Stomach (tissue), 4 donors: ENCODE results near the gene BTBD17.

Source experiments
- POLR2A ChIP-seq, 4 donors: fragments of 450-650 bp; IDR thresholded peaks; one replicate each; pipeline ENCODE4 v1.6.1; 2016; ENCODE audit warnings: antibody characterized with exemption in 4 of 4, control low read depth in 2 of 4, mild to moderate bottlenecking in 1 of 4, moderate library complexity in 1 of 4
- POLR2AphosphoS5 ChIP-seq, 3 donors: sonication (generic); formaldehyde crosslinking; IDR thresholded peaks; one replicate each; pipeline ENCODE4 v1.6.1; 2016; ENCODE audit warnings: antibody characterized with exemption in 3 of 3
- TF ChIP-seq, protein P1 (sequence below), 7 experiments: fragments of 450-650 bp in 4 of 7; fragments of 200-600 bp in 3 of 7; sonication (generic) in 3 of 7; IDR thresholded peaks; one replicate each; pipeline ENCODE4 v1.5.1; 2016 to 2019; ENCODE audit warnings: antibody characterized with exemption in 7 of 7, control low read depth in 2 of 7, mild to moderate bottlenecking in 1 of 7

DNA sequence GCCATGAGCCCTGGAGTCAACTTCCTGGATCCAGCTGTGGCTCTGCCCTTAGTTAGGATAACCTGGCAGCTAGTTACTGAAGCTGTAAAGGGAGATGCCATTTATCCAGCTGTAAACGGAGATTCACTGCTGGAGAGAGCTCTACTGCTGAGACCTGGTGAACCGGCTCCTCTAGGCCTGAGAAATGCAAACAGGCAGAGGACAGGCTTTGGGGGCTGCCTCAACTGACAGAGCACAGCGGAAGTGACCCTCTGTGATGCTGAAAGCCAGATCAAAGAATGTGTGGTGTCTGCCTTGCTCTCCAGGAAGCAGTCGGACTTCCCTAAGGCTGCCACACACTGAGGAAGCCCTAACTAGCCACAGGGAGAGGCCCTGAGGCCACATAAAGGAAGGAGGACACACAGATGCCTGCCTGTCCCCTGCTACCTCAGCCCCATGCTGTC lies 48.4 kb upstream of the BTBD17 start:
- TF ChIP-seq, protein P1, sequence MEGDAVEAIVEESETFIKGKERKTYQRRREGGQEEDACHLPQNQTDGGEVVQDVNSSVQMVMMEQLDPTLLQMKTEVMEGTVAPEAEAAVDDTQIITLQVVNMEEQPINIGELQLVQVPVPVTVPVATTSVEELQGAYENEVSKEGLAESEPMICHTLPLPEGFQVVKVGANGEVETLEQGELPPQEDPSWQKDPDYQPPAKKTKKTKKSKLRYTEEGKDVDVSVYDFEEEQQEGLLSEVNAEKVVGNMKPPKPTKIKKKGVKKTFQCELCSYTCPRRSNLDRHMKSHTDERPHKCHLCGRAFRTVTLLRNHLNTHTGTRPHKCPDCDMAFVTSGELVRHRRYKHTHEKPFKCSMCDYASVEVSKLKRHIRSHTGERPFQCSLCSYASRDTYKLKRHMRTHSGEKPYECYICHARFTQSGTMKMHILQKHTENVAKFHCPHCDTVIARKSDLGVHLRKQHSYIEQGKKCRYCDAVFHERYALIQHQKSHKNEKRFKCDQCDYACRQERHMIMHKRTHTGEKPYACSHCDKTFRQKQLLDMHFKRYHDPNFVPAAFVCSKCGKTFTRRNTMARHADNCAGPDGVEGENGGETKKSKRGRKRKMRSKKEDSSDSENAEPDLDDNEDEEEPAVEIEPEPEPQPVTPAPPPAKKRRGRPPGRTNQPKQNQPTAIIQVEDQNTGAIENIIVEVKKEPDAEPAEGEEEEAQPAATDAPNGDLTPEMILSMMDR (IDR thresholded peaks at IDR 0.05): no peak
- TF ChIP-seq POLR2A (IDR thresholded peaks at IDR 0.05) (no peak), POLR2AphosphoS5 (IDR thresholded peaks at IDR 0.05) (no peak)
